HG03039 (cell line): ENCODE data around the gene RABL6.
"Not testable (repeated sequence)": the region's sequence is repeated elsewhere in the genome, so short reads cannot be mapped to it uniquely, and the experiment has no call there.

Experiments used
- ATAC-seq: cut with Tn5 transposase; IDR thresholded peaks from one replicate; pipeline ENCODE4 v1.9.1; 2021; ENCODE audit warnings: mild to moderate bottlenecking, moderate library complexity; ENCODE audit not compliant: unreplicated experiment

The RABL6 gene

GRCh38 chr9:136793086-136793946 is 14.4 kb upstream of the RABL6 start:
- ATAC-seq: no peak

DNA sequence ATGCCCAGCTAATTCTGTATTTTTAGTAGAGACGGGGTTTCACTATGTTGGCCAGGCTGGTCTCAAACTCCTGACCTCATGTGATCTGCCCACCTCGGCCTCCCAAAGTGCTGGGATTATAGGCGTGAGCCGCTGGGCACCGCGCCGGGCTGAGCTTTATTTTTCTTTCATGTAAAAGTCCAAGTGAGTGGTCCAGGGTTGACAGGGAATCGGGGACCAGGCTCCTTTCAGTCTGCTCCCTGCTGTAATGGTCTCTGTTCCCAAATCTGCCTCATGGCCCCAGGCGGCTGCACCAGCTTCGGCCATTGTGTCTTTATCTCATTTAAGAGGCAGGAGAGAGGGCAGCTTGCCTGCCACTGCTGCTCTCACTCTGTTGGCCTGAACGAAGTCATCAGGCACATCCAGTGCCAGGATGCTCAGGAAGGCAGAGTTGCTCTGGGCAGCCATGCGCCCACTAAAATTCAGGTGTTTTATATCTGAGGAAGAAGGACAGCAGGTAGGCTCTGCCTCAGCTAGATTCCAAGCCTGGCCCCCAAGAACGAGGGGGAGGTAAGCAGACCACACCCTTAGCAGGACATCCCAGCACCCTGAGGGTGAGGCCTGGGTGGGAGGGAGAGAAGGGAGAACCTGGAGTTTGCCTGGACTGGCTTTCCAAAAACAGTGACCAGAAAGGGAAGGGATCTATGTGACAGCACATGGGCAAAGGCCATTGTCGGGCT is 13.3 kb upstream of the RABL6 start:
- no peak for ATAC-seq

DNA sequence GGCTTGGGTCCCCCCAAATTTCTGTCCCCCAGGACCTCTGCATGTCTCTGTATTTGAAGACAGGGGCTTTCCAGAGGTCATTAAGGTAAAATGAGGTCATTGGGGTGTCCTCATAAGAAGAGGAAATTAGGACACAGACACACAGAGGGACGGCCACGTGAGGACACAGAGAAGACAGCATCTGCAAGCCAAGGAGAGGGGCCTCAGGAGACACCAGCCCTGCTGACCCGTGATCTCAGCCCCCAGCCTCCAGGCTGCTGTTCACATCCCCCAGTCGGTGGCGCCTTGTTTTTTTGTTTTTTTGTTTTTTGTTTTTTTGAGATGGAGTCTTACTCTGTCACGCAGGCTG is 12.8 kb upstream of the RABL6 start:
- no peak for ATAC-seq

DNA sequence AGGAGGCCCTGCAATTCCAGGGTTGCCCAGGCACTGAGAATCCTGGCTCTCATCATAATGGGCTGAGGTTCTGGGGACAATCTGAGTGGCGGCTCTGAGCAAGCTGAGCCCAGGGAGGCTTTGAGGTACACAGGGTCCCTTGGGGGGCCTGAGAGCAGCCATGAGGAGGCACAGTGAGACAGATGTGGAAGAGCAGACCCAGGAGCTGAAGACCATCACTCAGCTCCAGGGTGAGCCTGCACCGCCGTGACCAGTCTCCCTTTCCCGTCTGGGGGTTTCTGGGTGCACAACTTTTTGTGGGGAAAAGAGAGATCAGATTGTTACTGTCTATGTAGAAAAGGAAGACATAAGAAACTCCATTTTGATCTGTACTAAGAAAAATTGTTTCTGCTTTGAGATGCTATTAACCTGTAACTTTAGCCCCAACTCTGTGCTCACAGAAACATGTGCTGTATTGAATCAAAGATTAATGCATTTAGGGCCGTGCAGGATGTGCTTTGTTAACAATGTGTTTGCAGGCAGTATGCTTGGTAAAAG is 11.4 kb upstream of the RABL6 start, which contains the start of gene CCDC183:
TSS of gene CCDC183 (plus strand) at position 101 of the 537 bp plus-strand sequence. CDS start at position 161, 60 bp downstream.
- ATAC-seq: no peak

DNA sequence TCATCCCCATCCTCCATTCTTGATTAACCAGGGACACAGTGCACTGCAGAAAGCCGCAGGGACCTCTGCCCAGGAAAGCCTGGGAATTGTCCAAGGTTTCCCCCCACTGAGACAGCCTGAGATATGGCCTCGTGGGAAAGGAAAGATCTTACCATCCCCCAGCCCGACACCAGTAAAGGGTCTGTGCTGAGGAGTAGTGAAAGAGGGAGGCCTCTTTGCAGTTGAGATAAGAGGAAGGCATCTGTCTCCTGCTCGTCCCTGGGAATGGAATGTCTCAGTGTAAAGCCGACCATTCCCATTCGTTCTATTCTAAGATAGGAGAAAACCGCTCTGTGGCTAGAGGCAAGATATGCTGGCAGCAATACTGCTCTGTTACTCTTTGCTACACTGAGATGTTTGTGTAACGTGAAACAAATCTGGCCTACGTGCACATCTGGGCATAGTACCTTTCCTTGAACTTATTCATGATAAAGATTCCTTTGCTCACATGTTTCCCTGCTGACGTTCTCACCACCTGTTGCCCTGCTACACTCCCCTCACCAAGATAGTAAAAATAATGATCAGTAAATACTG is 10.9 kb upstream of the RABL6 start:
- not testable (repeated sequence) for ATAC-seq

- ATAC-seq: no peak
These were observed 9.1 kb upstream of the RABL6 start for GRCh38 chr9:136798708-136799078.

DNA sequence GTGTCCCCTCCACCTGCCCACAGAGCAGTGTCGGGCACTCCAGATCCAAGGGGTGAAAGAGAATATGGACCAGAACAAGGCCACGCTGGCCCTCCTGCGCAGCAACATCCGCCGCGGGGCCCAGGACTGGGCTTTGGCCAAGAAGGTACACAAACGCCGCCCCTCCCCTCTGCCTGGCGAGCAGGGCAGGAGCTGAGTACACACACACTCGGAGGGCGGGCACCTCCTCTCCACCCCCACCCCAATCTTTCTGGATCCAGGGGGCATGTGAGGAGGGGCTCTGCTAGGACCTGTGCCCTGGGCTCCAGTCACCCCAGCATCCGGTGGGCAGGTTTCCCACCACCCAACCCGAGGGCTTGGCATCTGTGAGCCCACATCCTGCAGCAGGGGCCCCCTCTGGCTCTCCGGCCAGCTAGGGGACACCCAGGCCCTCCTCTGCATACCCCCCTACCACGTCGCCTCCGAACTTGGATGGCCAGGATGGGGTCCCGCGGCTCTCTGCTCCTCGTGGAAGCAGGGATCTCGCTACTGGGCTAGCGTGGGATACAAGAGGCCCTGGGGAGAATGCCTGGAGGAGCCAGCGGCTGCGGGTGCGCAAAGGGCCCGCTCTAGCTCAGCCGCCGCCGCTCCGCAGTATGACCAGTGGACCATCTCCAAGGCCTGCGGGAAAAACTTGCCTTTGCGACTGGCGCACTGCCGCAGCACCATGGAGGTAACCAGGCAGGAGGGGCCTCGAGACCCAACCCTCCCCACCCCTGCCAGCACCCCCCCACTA is 8.5 kb upstream of the RABL6 start:
- ATAC-seq: no peak

- ATAC-seq: peak; percentile 44
These were observed 7.7 kb upstream of the RABL6 start for GRCh38 chr9:136799854-136800657.

GRCh38 chr9:136802321-136802720 is 5.4 kb upstream of the RABL6 start:
- ATAC-seq: no peak

DNA sequence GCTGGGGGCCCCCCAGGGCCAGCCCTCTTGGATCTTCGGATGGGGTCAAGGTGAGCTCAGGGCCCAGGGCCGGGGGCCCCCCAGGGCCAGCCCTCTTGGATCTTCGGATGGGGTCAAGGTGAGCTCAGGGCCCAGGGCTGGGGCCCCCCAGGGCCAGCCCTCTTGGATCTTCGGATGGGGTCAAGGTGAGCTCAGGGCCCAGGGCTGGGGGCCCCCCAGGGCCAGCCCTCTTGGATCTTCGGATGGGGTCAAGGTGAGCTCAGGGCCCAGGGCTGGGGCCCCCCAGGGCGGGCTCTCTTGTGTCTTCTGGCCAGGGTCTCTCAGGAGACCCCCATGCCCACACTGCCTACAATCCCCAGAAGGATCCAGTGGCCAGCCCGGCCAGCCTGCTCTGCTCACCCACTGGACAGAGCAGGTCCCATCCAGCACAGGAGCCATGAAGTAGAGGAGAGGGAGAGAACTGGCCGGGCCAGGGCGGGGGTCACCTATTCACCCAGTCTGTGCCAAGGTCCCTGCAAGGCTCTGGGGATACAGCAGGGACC is 4.7 kb upstream of the RABL6 start:
- ATAC-seq: not testable (repeated sequence)

- no peak for ATAC-seq
These were observed 3.9 kb upstream of the RABL6 start for GRCh38 chr9:136803551-136804508.

GRCh38 chr9:136804509-136805206 is 3.1 kb upstream of the RABL6 start:
- ATAC-seq: no peak

DNA sequence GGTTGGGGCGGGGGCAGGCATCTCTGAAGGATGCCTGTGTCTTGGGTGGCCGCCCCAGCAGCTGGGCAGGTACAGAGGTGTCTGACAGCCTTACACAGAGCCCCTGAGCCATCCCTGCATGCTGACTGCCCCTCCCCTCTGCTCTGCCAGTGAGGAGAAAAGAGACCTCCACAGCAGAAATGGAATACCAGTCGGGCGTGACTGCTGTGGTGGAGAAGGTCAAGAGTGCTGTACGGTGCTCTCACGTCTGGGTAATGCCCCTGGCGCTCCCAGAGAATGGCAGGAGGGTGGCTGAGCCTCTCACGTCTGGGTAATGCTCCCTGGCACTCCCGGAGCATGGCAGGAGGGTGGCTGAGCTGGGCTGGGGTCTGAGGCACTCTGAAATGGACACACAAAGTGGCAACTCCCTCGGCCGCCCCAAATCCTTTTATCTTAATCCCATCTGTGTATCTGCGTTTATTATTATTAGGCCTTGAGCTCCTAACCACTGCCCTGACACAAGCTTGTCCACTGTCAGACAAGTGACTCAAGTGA is 2.5 kb upstream of the RABL6 start:
- ATAC-seq: no peak

GRCh38 chr9:136806067-136806466 is 1.7 kb upstream of the RABL6 start:
- ATAC-seq: no peak

DNA sequence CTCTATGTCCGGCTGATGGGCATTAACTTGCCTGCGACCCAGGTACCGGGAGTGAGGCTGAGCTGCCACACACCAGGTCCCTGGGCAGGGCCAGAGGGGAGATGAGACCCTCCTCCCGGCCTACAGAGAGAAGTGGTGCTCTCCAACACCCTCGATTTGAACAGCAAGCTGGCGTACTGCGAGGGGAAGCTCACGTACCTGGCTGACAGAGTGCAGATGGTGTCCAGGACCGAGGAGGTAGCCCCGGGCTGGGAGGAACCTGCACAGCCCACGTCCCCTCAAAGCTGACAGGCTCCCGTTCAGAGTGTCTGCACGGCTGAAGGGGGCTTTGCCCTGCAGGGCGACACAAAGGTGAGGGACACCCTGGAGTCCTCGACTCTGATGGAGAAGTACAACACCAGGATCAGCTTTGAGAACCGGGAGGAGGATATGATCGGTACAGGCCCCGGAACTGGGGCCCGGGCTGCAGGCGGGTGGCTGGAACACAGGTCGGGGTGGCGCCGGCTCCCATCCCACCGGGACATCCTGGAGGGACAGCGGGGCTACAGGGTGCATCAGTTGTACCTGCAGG is 1.0 kb upstream of the RABL6 start:
- ATAC-seq: no peak

DNA sequence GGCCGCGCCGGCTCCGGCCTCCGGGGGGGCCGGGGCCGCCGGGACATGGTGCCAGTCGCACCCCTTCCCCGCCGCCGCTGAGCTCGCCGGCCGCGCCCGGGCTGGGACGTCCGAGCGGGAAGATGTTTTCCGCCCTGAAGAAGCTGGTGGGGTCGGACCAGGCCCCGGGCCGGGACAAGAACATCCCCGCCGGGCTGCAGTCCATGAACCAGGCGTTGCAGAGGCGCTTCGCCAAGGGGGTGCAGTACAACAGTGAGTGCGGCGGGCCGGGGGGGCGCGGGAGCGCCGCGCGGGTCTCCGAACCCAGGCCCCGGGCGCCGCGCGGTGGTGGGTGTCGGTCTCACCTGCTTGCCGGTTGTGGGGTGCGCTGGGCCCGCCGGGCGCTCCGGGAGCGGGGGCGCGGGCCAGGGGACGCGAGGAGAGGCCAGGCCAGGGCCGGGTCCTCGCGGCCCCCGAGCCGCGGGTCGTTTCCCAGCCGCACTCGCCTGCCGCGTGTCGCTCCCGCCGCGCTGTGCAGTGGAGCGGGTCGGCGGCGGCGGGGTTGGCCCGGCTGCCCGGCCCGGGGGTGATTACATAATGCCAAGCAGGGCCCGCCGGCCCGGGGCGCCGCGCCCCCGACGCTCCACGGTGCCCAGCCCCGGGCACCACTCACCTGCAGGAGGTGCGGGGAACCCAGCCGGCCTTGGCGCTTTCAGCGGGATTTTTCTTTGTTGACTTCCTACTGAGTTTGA is 492 bp downstream of the RABL6 start:
- peak; percentile 27 for ATAC-seq

- no peak for ATAC-seq
These were observed 1.0 kb downstream of the RABL6 start for GRCh38 chr9:136808806-136809158.
